AML-193 (cell line): ENCODE measurements around the gene SGCE.

Experiments
- DNase-seq, 2 experiments: peaks; one replicate each; lab custom pipeline; 2025; lab: John Stamatoyannopoulos, UW

Gene SGCE

DNA sequence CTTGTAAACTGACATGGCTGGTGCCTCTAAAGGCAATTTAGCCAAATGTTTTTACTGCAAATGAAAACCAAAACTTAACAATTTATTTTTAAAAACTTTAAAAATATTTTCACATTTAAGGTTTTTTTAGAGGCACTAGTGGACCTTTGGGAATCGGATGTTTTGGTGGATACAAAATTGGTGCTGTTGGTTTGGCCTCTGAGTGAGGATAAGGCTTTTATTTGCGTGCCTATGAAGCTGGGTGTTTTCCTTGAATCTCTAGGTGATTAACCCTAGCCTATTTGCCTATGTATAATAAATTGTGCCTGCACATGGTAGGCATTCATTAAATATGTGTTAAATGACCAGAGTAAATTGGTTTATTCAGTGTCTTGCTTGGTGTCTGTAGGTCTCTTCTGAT lies 2.9 kb upstream of the SGCE start:
- DNase-seq, result no peak

DNA sequence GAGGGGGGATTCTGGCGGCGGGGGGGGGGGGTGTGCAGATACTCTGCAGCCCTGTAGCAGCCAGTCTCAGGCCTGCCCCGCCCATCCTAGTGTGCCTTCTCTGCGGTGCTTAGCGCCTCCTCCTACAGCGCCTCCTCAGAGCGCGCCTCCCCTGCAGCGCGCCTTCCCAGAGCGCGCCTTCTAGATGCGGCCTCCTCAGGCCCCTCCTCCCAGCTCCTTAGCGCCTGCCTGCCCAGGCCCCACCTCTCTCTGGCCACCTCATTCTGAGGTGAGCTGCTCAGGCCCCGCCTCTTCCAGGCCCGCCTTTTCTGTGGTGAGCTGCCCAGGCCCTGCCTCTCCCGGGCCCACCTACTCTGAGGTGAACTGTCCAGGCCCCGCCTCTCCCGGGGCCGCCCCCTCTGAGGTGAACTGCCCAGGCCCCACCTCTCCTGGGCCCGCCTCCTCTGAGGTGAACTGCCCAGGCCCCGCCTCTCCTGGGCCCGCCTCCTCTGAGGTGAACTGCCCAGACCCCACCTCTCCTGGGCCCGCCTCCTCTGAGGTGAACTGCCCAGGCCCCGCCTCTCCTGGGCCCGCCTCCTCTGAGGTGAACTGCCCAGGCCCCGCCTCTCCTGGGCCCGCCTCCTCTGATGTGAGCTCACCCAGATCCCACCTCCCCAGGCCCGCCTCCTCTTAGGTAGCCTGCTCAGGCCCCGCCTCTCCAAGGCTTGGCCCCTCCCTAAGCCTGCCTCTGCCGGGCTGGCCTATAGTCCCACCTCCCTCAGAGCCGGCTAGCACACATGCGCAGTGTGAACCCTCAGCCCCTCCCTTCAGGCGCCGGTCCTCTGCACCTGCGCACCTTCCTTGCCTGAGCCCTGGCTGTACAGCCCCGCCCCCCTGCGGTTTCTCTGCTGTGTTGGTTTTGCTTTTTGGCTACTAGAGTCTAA lies 2.1 kb upstream of the SGCE start:
- peak; percentile 71 to 77 for DNase-seq

DNA sequence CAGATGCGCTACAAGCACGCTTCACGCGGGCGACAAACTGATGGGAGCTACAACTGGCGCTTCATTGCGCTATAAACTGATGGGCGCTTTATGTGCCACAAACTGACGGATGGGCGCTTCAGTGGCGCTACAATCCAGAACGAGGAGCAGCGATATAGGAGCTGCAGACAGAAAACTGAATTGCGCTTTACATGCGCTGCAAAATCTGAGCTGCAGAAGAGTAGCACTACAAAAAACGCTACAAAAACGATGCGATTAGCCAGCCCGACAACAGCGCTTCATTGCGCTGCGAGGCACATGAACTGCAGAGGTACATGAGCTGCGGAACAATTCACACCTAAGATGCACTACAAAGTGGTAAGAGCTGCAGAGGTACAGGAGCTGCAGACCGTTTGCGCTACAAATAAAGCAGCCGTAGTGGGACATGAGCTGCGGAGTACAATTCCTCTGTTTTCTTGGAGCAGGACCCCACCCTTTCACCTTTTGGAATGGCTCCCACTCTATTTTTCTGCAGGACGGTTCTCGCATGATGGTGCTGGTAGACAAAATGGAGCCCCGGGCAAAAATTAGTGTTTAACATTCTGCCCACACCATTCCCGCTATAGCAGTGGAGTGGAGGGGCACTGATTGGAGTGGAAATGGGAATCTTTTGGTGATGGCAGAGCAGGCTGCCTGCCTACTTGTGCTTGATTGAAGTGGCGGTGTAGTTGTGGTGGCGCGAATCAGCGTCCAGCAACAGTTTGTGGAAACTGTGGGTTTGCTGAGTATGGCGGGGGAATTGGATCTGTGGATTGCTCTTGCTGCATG lies 1.2 kb upstream of the SGCE start:
- no peak for DNase-seq

DNA sequence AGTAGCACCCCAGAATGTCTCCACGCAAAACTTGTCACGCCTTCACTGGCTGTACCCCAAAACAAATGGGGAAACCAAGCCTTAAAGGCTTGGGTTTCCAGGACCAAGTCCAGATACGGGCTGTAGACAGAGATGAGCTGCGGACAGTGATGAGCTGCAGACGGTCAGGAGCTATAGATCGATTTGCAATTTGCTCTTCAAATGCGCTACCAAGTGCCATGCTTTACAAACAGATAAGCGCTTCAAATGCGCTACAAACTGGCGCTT lies 658 bp upstream of the SGCE start:
- no peak for DNase-seq

DNA sequence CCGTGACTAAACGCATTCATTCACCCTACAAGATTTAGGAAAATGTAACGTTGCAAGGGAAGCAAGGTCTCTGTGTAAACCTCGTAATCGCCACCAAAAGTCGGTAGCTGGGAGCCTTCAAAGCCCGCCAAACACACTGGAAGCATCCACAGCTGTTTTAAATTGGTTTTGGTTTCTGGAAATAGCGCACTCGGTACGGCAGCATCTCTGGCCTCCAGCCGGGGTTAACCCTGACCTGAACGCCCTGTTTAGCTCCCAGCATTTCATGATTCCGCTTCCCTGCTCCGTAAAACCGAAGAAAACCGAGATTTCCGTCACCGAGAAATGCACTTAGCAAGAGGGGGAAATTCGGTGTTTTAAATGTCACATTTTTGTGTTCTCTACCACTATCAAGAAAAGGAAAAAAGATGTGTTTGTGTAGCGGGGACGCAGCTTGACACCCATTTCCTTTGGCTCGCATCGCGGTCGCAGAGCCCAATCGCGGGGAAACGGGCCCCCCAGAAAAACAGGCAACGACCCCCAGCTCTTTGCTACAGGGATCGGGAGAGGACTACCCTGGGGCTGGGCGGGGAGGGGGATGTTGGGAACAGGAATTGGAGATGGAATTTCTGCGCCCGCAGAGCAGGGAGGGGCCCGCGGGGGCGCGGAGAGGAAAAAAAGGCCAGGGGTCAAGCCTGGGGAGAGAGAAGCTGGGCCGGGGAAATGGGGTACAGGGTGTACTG lies 646 bp downstream of the SGCE start:
- no peak for DNase-seq

DNA sequence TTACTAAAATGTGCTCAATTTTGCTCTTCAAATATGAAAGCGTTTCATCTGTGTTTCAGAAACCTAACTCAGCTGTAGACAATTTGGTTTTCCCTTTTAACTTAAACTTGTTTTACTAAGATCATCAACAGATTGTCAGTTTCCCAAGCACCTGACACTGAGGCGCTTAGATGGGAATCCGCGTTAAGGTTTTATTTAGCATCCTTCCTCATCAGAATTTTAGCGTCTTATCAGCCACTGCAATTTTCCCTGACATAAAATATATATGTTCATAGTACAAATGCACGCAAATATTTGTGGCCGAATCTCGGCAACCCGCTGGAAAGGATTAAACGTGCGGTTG lies 1.2 kb downstream of the SGCE start:
- no peak for DNase-seq

DNA sequence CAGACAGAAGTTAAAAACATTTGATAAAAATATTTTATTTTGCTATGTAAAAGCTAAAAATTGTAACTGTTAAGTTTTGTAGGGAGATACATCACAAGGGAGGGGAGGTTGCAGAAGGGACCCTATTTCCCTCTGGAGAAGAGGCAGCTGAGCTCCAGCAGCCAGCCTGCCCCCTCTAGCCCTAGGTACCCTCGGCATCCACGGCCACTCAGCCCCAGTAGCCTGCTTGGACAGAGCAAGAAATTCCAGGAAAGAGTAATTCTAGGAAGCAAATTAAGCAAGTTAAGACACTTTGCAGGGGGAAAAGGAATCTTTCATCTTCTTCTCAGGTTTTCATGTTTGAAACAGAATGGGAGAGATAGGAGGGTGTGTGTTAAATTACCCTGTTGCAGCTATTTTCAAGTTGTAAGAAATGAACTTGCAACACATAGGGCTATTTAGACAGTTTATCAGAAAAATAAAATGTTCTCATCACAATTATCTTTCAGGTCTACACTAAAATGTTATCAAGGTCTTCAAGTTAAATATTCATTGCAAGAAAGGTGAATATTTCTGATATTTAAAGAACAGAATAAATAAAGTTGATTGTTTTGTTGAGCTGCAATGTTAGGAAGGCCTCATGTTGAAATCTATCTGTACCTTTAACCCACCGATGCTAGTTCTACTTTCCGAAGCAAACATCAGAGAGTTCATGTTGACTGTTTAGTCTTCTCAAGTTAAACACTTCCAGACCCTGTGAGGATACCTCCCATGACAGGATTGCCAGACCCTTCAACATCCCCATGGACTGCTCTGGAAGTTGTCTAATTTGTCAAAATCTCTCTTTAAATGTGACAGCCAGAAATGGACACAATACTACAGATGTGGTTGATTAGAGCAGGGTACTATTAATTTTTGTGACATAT lies 5.5 kb downstream of the SGCE start:
- DNase-seq, result no peak

DNA sequence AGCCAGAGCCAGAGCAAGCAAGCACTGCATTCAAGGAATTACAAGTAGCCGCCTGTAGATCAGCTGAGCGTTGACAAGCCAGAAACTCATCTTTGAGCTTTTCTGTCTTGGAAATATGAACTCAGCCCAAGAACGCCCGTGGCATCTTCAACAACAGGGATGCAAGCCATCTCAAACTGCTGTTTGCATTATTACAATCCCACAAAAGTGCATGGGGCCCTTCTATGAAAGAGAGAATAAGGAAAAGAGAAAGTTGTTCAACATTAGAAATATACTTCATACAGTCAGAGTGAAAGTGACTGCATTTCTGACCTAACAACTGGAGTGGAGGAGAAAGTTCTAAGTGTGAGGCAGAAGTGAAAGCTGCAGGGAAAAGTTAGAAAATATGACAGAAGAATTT lies 6.5 kb downstream of the SGCE start:
- DNase-seq, result no peak

DNA sequence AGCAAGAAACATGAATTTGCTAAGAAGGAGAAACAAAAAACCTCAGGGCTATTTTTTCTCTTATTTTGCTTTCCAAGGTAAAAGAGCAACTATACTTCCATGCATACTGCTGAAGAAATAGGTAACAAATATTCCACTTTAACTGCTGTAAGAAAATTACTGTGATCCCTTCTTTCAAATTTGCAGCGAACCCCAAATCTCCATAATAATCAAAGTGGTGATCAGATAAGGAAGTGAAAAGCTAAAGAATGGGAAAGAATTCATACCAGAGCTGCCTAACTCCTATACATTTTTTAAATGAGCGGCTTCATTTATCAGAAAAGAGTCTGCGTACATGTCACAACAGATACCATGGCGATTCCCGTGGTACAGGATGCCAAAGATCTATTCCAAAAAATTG lies 7.2 kb downstream of the SGCE start:
- DNase-seq, result no peak

DNA sequence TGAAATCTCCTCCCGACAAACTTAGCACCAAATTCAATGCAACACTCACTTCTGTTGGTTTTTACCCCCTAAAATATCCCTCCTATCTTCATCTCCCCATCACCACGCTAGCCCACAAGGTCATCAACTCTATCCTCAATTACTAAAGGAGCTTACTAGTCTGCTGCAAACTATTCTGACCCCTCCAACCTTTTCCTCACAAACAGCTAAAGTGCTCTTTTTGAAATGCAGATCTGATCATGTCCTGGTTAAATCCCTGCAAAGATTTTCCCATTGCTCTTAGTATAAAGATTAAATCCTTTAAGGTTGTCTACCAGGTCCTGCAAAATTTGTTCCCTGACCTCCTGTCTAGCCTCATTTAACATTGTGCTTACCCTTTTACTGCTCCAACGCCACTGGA lies 8.6 kb downstream of the SGCE start:
- DNase-seq, result no peak

DNA sequence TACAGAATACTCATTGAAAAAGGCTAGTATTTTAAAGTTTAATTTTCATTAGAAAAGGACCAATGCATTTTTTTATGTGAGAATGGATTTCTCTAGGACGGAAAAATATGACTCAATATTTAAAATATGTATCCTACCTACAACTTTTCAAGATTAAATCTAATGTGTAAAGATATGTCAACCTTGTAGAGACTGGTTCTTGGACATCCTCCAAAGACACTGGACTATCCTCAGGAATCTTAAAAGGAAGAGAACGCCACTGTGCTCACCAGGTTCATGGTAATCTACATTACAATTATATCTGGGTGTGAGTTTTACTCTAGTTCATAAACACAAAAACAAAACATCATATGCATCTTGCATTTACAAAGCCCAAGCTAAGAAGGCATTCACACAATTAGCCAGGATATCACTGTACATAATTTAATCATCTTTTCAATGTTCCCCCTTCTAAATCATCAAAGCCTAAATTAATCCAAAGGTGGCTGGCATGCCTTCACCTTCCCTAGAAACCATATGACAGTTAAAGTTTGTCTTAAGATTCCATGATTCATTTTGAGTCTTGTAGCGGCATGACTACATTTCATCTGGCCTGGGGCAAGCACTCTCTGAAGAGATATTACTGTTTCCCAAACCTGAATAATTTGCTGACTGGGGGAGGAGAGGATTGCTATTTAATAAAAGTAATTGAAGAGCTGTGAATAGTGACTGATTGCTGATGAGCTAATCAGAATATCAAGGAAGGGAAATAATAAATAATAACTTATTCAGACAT lies 12.0 kb downstream of the SGCE start:
- no peak for DNase-seq

DNA sequence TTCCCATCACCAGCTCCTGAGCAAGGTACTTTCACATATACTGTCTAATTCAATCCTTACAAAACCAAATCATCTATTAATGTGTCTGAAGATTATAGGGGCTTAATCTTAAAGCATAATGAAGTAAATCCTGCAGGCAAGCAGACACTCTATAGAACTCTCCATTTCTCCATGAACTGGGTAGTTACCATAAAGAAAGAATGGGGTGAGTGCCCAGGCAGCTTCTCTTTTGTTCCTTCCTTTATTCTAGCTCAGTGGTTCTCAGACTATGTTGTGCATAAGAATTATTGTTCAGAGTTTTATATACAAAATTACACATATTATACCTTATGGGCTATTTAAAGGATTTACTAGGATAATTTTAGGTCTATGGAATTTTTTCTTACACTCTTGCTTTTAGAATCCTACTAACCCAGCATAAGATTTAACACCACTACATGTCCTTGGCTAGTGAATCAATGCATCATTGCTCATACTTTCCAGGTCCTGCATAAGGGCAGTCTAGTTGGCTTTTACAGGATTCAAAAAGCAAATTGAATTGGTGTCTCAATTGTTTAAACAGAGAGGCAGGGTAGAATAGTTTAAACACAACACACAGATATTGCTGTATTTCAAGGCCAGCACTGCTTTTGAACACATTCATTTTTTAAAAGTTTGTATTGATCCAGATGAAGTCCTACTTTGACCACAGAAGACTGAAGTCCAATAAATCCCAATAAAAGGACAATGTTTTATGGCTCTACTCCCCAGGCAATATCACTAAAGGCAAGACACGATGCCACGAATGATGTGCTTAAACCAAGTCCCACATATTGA lies 12.9 kb downstream of the SGCE start:
- no peak for DNase-seq

DNA sequence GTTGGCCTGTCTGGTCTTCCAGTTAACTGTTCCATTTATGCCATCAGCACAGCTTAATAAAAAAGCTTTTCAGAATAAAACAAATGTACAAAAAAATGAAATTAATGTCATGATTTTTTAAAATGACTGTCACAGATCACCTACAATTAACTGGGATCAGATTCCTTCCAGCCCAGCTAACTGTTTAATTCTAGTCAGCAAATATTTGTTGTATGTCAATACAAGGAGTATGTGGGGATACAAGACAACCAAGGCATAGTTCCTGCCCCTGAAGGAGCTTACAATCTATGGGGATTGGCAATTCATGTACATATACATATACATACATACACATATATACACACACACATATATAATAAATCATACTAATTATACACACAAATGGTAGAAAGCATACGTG lies 16.5 kb downstream of the SGCE start:
- DNase-seq, result no peak

DNA sequence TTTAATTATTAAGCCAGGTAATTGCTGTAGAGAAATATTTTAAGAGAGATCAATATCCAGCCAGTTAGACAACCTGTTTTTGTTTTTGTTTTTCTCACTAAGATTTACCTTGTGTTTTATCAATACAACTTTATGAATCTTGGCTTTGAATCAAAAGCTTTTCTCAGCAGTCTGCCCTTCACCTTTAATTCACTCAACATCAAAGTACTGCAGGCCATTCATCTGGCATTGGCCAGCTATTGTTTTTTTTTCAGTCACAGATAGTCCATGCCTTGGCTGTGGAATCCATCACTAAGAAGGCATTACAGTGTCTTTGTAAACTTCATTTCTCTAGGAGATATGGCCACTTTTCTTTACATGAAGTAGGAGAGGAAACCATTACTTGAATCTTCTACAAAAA lies 20.2 kb downstream of the SGCE start:
- DNase-seq, result no peak

DNA sequence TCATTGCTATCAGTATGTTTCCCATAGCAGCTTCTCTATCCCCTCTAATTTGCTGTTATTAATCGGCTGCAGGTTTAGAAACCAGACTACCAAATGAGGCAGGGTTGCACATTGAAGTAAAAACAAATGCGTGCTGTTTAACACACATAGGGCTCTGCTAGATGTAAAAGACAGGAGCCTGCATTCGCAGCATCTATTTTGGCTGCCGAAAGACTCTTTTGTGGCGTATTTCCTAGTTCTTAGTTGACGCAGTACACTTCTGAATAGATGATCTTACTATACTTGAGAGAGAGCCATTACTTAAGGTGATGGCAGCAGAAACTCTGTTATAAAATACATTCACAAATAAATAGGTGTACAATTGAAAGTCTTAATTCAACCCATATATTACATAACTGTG lies 21.4 kb downstream of the SGCE start:
- no peak for DNase-seq

DNA sequence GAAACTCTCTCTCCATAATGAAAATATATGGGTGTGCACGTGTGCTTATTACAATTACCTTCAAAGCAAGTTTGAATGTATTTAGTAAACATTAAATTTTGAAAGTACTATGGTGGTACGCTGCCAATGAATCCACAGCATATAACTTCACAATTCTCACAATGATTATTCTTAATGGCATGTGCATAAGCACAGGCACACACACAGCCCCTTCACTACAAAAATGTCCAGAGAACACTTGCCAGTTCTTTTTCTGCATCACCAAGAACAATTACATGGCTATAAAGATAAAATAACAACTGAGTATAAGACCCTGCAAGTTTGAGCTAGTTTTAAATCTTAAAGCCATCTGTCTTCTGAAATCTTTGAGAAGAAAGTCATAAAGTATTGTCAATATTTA lies 22.2 kb downstream of the SGCE start:
- DNase-seq, result no peak

DNA sequence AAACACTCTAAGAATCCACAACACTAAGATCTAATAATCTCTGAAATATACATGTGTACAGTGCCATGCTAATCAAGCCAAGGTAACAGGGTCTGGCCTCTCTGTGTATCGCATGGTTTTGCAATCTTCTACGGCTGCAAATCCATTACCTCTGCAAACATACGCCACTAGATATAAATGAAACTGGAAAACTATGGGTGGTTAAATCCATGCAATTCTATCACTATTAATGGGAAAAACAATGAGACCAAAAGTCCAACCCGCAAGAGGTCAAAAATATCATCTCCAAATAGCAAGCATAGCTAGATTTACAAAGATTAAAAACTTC lies 23.0 kb downstream of the SGCE start:
- DNase-seq, result no peak

DNA sequence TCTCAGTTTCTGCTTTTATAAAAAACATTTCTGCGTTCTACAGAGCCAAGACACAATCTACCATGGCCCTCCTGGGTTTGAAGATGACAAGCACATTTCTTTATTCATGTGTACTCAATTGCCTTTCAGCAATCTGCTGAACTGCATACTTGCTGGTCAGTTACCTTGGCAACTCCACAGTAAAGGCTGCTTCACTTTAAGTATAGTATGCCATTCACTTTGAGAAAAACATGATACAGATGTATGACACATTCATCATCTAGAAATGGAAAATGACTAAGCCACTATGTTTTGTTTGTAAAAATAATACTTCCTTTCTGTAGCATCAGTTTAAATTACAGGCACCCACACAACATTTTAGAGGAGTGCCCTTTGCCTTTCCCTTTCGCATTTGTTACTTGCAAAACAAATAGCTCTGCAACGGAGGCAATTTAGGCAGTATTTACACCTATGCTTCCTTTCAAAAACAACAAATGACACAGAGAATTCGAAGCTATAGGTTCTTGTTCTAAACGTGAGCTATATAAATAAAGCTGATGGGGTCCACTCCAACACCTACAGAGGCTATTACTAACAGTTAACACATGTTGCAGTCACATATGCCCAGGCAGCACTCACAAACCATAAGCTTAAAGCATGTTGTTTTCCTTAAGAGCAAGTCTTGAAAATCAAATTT lies 23.5 kb downstream of the SGCE start:
- no peak for DNase-seq

DNA sequence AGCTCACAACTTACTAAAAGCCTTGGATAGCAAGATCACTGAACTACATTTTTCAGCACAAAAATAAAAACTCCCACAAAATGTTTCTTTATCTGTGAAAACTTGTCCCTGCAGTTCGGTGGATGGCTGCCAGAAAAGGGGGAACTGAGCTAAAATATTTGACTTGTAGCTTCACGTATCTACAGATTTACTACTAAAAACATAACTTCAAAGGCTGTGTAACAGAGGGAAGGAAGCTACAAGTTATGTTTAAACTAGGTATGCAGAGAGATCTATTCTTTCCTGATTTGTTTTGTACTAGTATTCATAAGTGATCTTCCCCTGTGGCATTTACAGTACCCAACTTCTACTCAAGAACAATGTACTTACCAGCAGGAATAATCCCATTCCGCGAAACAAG lies 25.1 kb downstream of the SGCE start:
- no peak for DNase-seq

DNA sequence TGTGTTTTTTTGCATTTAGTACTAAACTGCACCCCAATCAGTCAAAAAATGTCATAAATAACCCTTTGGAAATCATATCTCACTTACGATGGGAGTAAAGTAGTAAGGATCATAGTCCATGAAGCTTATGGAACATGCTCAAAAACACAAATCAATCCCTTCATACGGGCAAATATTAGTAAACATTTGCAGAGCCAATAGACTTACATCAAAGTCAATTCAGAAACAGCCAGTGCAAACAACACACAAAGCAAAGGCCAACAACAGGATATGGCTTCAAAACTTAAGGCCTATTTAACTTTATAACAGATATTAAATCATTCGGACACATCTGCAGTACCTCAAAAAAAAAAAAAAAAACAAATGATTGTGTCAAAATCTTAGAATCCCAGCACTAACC lies 32.1 kb downstream of the SGCE start:
- DNase-seq, result no peak
